ENCODE results near the gene KCNAB1.

Gene KCNAB1

GRCh38 chr3:156378871-156379270 is 258.5 kb downstream of the KCNAB1 start:
- no peak for DNase-seq

- DNase-seq = no peak
These were observed 258.9 kb downstream of the KCNAB1 start for GRCh38 chr3:156379327-156379726.

GRCh38 chr3:156381253-156381652 is 260.9 kb downstream of the KCNAB1 start:
- no peak for DNase-seq

GRCh38 chr3:156382458-156383346 is 262.3 kb downstream of the KCNAB1 start:
- DNase-seq = no peak

GRCh38 chr3:156383441-156384025 is 263.2 kb downstream of the KCNAB1 start:
- no peak for DNase-seq

GRCh38 chr3:156388497-156389448 is 268.4 kb downstream of the KCNAB1 start:
- DNase-seq = no peak

- no peak for DNase-seq
These were observed 269.1 kb downstream of the KCNAB1 start for GRCh38 chr3:156389449-156389950.

- DNase-seq = no peak
These were observed 270.5 kb downstream of the KCNAB1 start for GRCh38 chr3:156390846-156391245.

- DNase-seq = no peak
These were observed 275.8 kb downstream of the KCNAB1 start for GRCh38 chr3:156395961-156396710.

- no peak for DNase-seq
These were observed 276.5 kb downstream of the KCNAB1 start for GRCh38 chr3:156396851-156397250.

GRCh38 chr3:156397534-156397933 is 277.2 kb downstream of the KCNAB1 start:
- DNase-seq = no peak

GRCh38 chr3:156400062-156400461 is 279.7 kb downstream of the KCNAB1 start:
- no peak for DNase-seq

- no peak for DNase-seq
These were observed 280.4 kb downstream of the KCNAB1 start for GRCh38 chr3:156400735-156401134.

GRCh38 chr3:156404217-156404616 is 283.8 kb downstream of the KCNAB1 start:
- no peak for DNase-seq

- DNase-seq = no peak
These were observed 286.0 kb downstream of the KCNAB1 start for GRCh38 chr3:156406393-156406792.

GRCh38 chr3:156407617-156408225 is 287.3 kb downstream of the KCNAB1 start:
- no peak for DNase-seq

- DNase-seq = no peak
These were observed 289.3 kb downstream of the KCNAB1 start for GRCh38 chr3:156409694-156410093.

- DNase-seq = no peak
These were observed 292.2 kb downstream of the KCNAB1 start for GRCh38 chr3:156412600-156412999.

GRCh38 chr3:156413293-156413892 is 293.0 kb downstream of the KCNAB1 start:
- no peak for DNase-seq

- DNase-seq = no peak
These were observed 296.6 kb downstream of the KCNAB1 start for GRCh38 chr3:156416846-156417558.
